Spleen (tissue), 11 donors: ENCODE measurements around the gene PPP1R3F. TPM values are rescaled to one million over a fixed set of nuclear protein-coding genes. Genes with fewer than 3 reads are reported as not detected.

Experiments
- DNase-seq: peaks from one replicate; pipeline ENCODE4 v3.0.0-alpha.2; 2020
- H3K27ac ChIP-seq, 8 donors: fragments of 200-600 bp; sonication (generic) in 7 of 8; 1 replicate in 4 of 8; 2 replicates in 4 of 8; pipeline versions ENCODE4 v1.5.0 to v1.8.0; 2016 to 2021; ENCODE audit warnings: inconsistent platforms in 4 of 8, mild to moderate bottlenecking in 4 of 8, moderate library complexity in 1 of 8
- H3K27me3 ChIP-seq, 7 donors: fragments of 200-600 bp; sonication (generic) in 6 of 7; replicated peaks in 1 of 7; 1 replicate in 4 of 7; 2 replicates in 3 of 7; pipeline versions ENCODE4 v1.5.0 to v1.8.0; 2016 to 2021; ENCODE audit warnings: inconsistent platforms in 3 of 7, mild to moderate bottlenecking in 1 of 7
- H3K36me3 ChIP-seq, 6 donors: fragments of 200-600 bp; sonication (generic) in 5 of 6; 1 replicate in 4 of 6; 2 replicates in 2 of 6; pipeline versions ENCODE4 v1.5.0 to v1.8.0; 2016 to 2021; ENCODE audit warnings: inconsistent platforms in 2 of 6
- H3K4me1 ChIP-seq, 6 donors: fragments of 200-600 bp; sonication (generic) in 5 of 6; 1 replicate in 3 of 6; 2 replicates in 3 of 6; pipeline versions ENCODE4 v1.5.0 to v1.8.0; 2016 to 2021; ENCODE audit warnings: inconsistent platforms in 3 of 6
- H3K4me3 ChIP-seq, 8 donors: fragments of 200-600 bp; sonication (generic) in 7 of 8; 1 replicate in 4 of 8; 2 replicates in 4 of 8; pipeline versions ENCODE4 v1.5.0 to v1.8.0; 2016 to 2021; ENCODE audit warnings: inconsistent platforms in 4 of 8, mild to moderate bottlenecking in 4 of 8, moderate library complexity in 2 of 8
- H3K9me3 ChIP-seq, 8 donors: fragments of 200-600 bp; sonication (generic) in 7 of 8; 1 replicate in 4 of 8; 2 replicates in 4 of 8; pipeline versions ENCODE4 v1.5.0 to v1.8.0; 2016 to 2021; ENCODE audit warnings: inconsistent platforms in 4 of 8
- POLR2A ChIP-seq, 3 donors: fragments of 450-650 bp; IDR thresholded peaks; one replicate each; pipeline ENCODE4 v1.5.1; 2017; ENCODE audit warnings: antibody characterized with exemption in 3 of 3, mild to moderate bottlenecking in 1 of 3
- POLR2AphosphoS5 ChIP-seq, 3 donors: sonication (generic); formaldehyde crosslinking; IDR thresholded peaks; one replicate each; pipeline ENCODE4 v1.5.1; 2017; ENCODE audit warnings: antibody characterized with exemption in 3 of 3
- WGBS, 5 donors: extraction: QIAGEN DNeasy Blood & Tissue Kit in 3 of 5; methylation state at CpG; one replicate each; pipeline versions ENCODE4 v1.1.5 to v1.1.7; 2013 to 2018; 5-methylcytosine and 5-hydroxymethylcytosine counted together
- intact Hi-C: fragments of 100-400 bp; cut with DNase I; formaldehyde crosslinking; loops from one replicate; pipeline ENCODE4 v1.15.0; 2023; ENCODE audit warnings: low total_unique reads
- polyA plus RNA-seq, 3 donors: library from polyadenylated mRNA; stranded (reverse); fragments of 200-250 nt; gene quantifications; one replicate each; pipeline ENCODE4 v1.2.1, GENCODE V29; 2013
- total RNA-seq, 7 donors: library from RNA; depleted of rRNA in 3 of 7; stranded (reverse); fragments of >200 nt in 3 of 7; fragmentation: NEBNext Ultra II Directional in 4 of 7; extraction: Animal tissue kit (Norgen Biotek cat#: 25700) in 4 of 7; gene quantifications; one replicate each; pipeline versions ENCODE4 v1.1.0 to v1.2.1, GENCODE V29; 2016 to 2021
- TF ChIP-seq, protein P1 (sequence below), 11 experiments: fragments of 200-600 bp in 7 of 11; fragments of 450-650 bp in 4 of 11; sonication (generic) in 4 of 11; IDR thresholded peaks in 8 of 11; conservative IDR thresholded peaks in 3 of 11; 1 replicate in 7 of 11; 2 replicates in 4 of 11; pipeline versions ENCODE4 v1.4.0 to v1.8.0; 2016 to 2021; ENCODE audit warnings: antibody characterized with exemption in 11 of 11, inconsistent platforms in 4 of 11, mild to moderate bottlenecking in 1 of 11
- donor health status: healthy with polysubstance abuse.
- donor health status: DM: no; HTN: no; CAD: no; lungs with moderate emphysema.
- donor health status: DM: no; HTN: no; CAD: no.
- donor health status: Bipolar disorder and iron deficiency.
- donor health status: healthy.
- donor health status: DM: no; HTN: no; CAD: no.
- donor health status: DM: yes; HTN: yes; CAD: no.

Gene PPP1R3F
- total and polyA plus RNA-seq, 10 donors = 2.2 to 8.9 (median 5.6) TPM

- Histone ChIP-seq H3K36me3 (no peaks in the 10 kb centered on the region), H3K9me3 (no peaks in the 10 kb centered on the region), H3K4me3 (no peak overlapping the region), H3K4me1 (peaks cover 5 to 37% (median 15%) of the 10 kb centered on the region in 6 donors), H3K27me3 (no peaks in the 10 kb centered on the region), H3K27ac (peak overlapping the region in 1 of 8 donors; percentile 11)
- WGBS, 5 donors = 73 to 82% (median 80%) methylated on average over 3 of the region's 3 CpGs
- TF ChIP-seq, protein P1, sequence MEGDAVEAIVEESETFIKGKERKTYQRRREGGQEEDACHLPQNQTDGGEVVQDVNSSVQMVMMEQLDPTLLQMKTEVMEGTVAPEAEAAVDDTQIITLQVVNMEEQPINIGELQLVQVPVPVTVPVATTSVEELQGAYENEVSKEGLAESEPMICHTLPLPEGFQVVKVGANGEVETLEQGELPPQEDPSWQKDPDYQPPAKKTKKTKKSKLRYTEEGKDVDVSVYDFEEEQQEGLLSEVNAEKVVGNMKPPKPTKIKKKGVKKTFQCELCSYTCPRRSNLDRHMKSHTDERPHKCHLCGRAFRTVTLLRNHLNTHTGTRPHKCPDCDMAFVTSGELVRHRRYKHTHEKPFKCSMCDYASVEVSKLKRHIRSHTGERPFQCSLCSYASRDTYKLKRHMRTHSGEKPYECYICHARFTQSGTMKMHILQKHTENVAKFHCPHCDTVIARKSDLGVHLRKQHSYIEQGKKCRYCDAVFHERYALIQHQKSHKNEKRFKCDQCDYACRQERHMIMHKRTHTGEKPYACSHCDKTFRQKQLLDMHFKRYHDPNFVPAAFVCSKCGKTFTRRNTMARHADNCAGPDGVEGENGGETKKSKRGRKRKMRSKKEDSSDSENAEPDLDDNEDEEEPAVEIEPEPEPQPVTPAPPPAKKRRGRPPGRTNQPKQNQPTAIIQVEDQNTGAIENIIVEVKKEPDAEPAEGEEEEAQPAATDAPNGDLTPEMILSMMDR (IDR thresholded peaks at IDR 0.05 in 8 of 11, conservative IDR thresholded peaks at IDR 0.05 in 3 of 11) = no peak
- no peak for TF ChIP-seq POLR2AphosphoS5 (IDR thresholded peaks at IDR 0.05)
- no peak for TF ChIP-seq POLR2A (IDR thresholded peaks at IDR 0.05)
- intact Hi-C loops = no loop called here
- DNase-seq = no peak
These were observed 7.9 kb downstream of the PPP1R3F start for GRCh38 chrX:49277535-49277830.

GRCh38 chrX:49278081-49278480 lies 8.5 kb downstream of the PPP1R3F start:
- H3K36me3 ChIP-seq = no peaks in the 10 kb centered on the region
- no peak for TF ChIP-seq POLR2AphosphoS5 (IDR thresholded peaks at IDR 0.05)
- TF ChIP-seq, protein P1 (IDR thresholded peaks at IDR 0.05 in 8 of 11, conservative IDR thresholded peaks at IDR 0.05 in 3 of 11) = no peak
- TF ChIP-seq POLR2A (IDR thresholded peaks at IDR 0.05) = no peak
- no peaks in the 10 kb centered on the region for H3K27me3 ChIP-seq
- peak; percentile 15 for DNase-seq
- H3K27ac ChIP-seq = peak overlapping the region in 1 of 8 donors; percentile 11
- no peaks in the 10 kb centered on the region for H3K9me3 ChIP-seq
- peaks cover 4 to 31% (median 9%) of the 10 kb centered on the region in 6 donors for H3K4me1 ChIP-seq
- no peak overlapping the region for H3K4me3 ChIP-seq
- WGBS, 5 donors = 80 to 97% (median 88%) methylated on average over 3 of the region's 3 CpGs
- intact Hi-C loops = no loop called here

GRCh38 chrX:49282647-49283011 lies 13.0 kb downstream of the PPP1R3F start:
- H3K27ac ChIP-seq = no peak overlapping the region
- intact Hi-C loops = no loop called here
- peak; percentile 30 for DNase-seq

DNA sequence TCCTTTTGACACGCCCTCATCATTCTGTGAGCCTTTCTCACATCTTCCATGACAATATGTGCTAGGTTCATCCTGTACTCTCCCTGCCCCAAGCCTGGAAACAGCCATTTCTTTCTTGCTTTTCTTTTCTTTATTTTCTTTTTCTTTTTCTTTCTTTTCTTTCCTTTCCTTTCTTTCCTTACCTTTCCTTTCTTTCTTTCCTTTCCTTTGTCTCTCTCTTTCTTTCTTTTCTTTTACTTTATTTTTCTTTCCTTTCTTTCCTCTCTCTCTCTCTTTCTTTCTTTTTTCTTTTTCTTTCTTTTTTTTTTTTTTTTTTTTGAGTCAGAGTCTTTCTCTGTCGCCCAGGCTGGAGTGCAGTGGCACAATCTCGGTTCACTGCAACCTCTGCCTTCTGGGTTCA lies 14.6 kb downstream of the PPP1R3F start:
- no peak overlapping the region for H3K27ac ChIP-seq
- no peak overlapping the region for H3K4me3 ChIP-seq
- no peaks in the 10 kb centered on the region for H3K9me3 ChIP-seq
- H3K4me1 ChIP-seq = no peaks in the 10 kb centered on the region
- H3K27me3 ChIP-seq = peaks cover 0 to 7% (median 0%) of the 10 kb centered on the region in 7 donors
- intact Hi-C loops = no loop called here
- 72 to 100% (median 93%) methylated on average over 3 of the region's 3 CpGs for WGBS, 5 donors
- peaks cover 0 to 17% (median 0%) of the 10 kb centered on the region in 6 donors for H3K36me3 ChIP-seq
- TF ChIP-seq POLR2AphosphoS5 (IDR thresholded peaks at IDR 0.05) (no peak), POLR2A (IDR thresholded peaks at IDR 0.05) (no peak)
- TF ChIP-seq, protein P1 (IDR thresholded peaks at IDR 0.05 in 8 of 11, conservative IDR thresholded peaks at IDR 0.05 in 3 of 11) = no peak
- no peak for DNase-seq

More at GRCh38 chrX:49282647-49283011, 13.0 kb downstream of the PPP1R3F start:
- Histone ChIP-seq H3K27me3 (peaks cover 0 to 7% (median 0%) of the 10 kb centered on the region in 7 donors), H3K9me3 (no peaks in the 10 kb centered on the region), H3K4me3 (no peak overlapping the region), H3K4me1 (no peaks in the 10 kb centered on the region), H3K36me3 (peaks cover 0 to 17% (median 0%) of the 10 kb centered on the region in 6 donors)
- WGBS, 5 donors = 45 to 80% (median 70%) methylated on average over 11 of the region's 11 CpGs
- TF ChIP-seq POLR2AphosphoS5 (IDR thresholded peaks at IDR 0.05) = no peak
- TF ChIP-seq, protein P1 (IDR thresholded peaks at IDR 0.05 in 8 of 11, conservative IDR thresholded peaks at IDR 0.05 in 3 of 11) = peak in 1 of 11 experiments; percentile 10
